H1 (cell line): ENCODE data around the gene HDLBP. TPM values are rescaled to one million over a fixed set of nuclear protein-coding genes. Genes with fewer than 3 reads are reported as not detected.

ENCODE experiments used
- CBX8 ChIP-seq: fragments of 300-800, 300-1000 bp; sonication (generic); IDR thresholded peaks from 2 replicates; pipeline ENCODE4 v1.7.1; 2016; ENCODE audit warnings: low read depth, low read length, borderline replicate concordance
- CHD7 ChIP-seq: fragments of 300-600 bp; sonication (generic); IDR thresholded peaks from 2 replicates; pipeline ENCODE4 v1.7.1; 2012; ENCODE audit warnings: low read length, moderate library complexity, mild to moderate bottlenecking, inconsistent platforms; ENCODE audit not compliant: insufficient replicate concordance
- EP300 ChIP-seq, 2 experiments: IDR thresholded peaks; 1 replicate in 1 of 2; 2 replicates in 1 of 2; pipeline ENCODE4 v1.6.1; 2011 to 2012; ENCODE audit warnings: low read depth in 2 of 2, low read length in 2 of 2, mild to moderate bottlenecking in 2 of 2, borderline replicate concordance in 1 of 2, inconsistent platforms in 1 of 2, moderate library complexity in 1 of 2
- SAP30 ChIP-seq: fragments of 300-600 bp; sonication (generic); IDR thresholded peaks from 2 replicates; pipeline ENCODE4 v1.7.1; 2012; ENCODE audit warnings: low read length, moderate library complexity, mild to moderate bottlenecking, inconsistent platforms; ENCODE audit not compliant: insufficient read depth, insufficient replicate concordance
- SP1 ChIP-seq: IDR thresholded peaks from 2 replicates; pipeline ENCODE4 v1.6.1; 2011; ENCODE audit warnings: low read depth, low read length
- TAF1 ChIP-seq: IDR thresholded peaks from 2 replicates; pipeline ENCODE4 v1.6.1; 2011; ENCODE audit warnings: mild to moderate bottlenecking, low read depth, low read length
- polyA plus RNA-seq, 7 experiments: library from polyadenylated mRNA; depleted of rRNA in 3 of 7; stranded (reverse) in 5 of 7; unstranded in 2 of 7; fragments of >200 nt in 5 of 7; fragments of 200-250 nt in 2 of 7; gene quantifications; 1 replicate in 5 of 7; 2 replicates in 1 of 7; 4 replicates in 1 of 7; pipeline versions ENCODE4 v1.2.1 to v1.2.3, GENCODE V29; 2011 to 2013; ENCODE audit warnings: missing spikeins in 2 of 7, mixed read lengths in 2 of 7
- total RNA-seq: library from RNA; stranded (reverse); fragmentation: NEBNext Ultra II Directional; extraction: Animal tissue kit (Norgen Biotek cat#: 25700); gene quantifications from 2 replicates; pipeline ENCODE4 v1.2.1, GENCODE V29; 2021
- TF ChIP-seq, protein P1 (sequence below): IDR thresholded peaks from 2 replicates; pipeline ENCODE4 v1.6.1; 2012; ENCODE audit warnings: inconsistent platforms

The HDLBP gene
- total and polyA plus RNA-seq, 2 of the 8 experiments (the other 6 are each of a cell fraction or from before 2014, with no cell fraction given): 185 to 360 TPM

DNA sequence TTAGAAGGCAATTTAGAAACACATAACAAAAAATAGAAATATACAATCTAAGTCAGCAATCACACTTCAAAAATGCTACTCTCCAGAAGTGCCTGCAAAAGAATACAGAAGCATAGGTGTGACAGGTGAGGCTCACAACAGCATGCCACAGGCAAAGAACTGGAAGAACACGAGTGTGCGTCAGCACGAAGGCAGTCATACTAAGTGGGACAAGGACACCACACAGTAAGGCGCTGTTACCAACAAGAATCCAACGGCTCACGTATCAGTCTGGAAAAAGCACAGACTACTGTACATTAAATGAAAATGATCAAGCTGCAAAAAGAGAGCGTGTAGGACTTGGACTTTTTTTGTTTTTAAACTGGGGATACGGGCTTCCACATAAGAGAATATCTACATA, 18.7 kb downstream of the HDLBP start (continued):
- TF ChIP-seq CHD7 (no peak), TAF1 (no peak), CBX8 (no peak), SAP30 (no peak), SP1 (no peak), EP300 (IDR thresholded peaks at IDR 0.05; ENCODE audit: borderline replicate concordance in 1 of 2, low read depth in 2 of 2, low read length in 2 of 2) (no peak)
- TF ChIP-seq, protein P1, sequence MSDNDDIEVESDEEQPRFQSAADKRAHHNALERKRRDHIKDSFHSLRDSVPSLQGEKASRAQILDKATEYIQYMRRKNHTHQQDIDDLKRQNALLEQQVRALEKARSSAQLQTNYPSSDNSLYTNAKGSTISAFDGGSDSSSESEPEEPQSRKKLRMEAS: no peak
